Choroid plexus epithelial cell (primary cell): Measurements from ENCODE around the gene POLR3K.
"Not testable (repeated sequence)": the region's sequence is repeated elsewhere in the genome, so short reads cannot be mapped to it uniquely, and the experiment has no call there.

Experiments
- DNase-seq: peaks from one replicate; pipeline ENCODE4 v3.0.0-alpha.2; 2010; ENCODE audit warnings: low read depth
- H3K4me3 ChIP-seq: 2 replicates; pipeline ENCODE4 v1.5.1; 2011; ENCODE audit warnings: low read depth, mild to moderate bottlenecking, control low read depth, low read length, moderate library complexity
- CTCF ChIP-seq: conservative IDR thresholded peaks from 2 replicates; pipeline ENCODE4 v1.5.1; 2011; ENCODE audit warnings: low read depth, mild to moderate bottlenecking, control low read depth, inconsistent platforms, low read length, moderate library complexity

The POLR3K gene

DNA sequence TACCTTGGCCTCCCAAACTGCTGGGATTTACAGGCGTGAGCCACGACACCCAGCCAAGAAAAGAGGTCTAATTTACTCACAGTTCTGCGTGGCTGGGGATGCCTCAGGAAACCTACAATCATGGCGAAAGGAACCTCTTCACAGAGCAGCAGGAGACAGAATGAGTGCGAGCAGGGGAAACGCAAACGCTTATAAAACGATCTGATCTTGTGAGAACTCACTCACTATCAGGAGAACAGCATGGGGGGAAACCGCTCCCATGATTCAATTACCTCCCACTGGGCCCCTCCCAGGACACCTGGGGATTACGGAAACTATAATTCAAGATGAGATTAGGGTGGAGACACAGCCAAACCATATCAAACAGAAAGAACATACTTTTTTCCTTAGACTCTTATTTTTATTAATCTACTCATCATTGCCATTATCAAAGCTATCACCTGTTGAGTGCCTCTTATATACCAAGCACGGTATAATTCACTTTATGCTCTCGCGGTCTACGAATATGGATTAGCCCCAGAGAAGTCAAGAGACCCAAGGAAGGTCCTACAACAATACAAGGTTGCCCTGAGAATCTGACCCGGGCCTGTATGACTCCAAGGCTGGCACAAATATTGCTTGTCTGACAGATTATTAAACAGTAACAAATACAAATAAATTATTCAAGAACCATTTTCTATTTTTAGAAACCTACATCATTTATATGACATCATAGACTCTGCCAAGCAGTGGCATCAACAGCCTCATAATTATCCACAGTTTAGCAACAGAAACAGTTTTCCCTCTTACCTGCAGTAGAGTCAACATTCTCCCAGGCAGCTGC lies 2.4 kb downstream of the POLR3K start:
- no peak for TF ChIP-seq CTCF
- no peak for DNase-seq
- H3K4me3 ChIP-seq: no peak overlapping the region

DNA sequence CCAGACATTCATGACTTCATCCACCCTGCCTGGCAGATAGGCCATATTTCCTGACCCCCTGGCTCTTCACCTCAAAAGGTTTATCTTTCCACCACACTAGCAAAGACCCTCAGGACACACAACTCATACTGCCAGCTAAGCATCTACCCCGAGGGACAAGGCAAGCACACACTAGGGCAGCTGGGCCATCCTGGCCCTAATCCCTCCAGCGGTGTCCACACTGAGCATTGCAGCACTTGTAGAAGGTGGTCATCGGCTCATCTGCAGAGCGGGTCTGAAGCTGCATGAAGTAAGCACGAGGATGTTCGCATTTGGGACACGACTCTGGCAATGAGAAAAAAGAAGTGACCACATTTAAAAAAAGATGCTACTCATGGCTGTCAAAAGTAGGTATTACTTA lies 6.2 kb downstream of the POLR3K start:
- DNase-seq: no peak
- no peak for TF ChIP-seq CTCF
- H3K4me3 ChIP-seq: no peak overlapping the region

DNA sequence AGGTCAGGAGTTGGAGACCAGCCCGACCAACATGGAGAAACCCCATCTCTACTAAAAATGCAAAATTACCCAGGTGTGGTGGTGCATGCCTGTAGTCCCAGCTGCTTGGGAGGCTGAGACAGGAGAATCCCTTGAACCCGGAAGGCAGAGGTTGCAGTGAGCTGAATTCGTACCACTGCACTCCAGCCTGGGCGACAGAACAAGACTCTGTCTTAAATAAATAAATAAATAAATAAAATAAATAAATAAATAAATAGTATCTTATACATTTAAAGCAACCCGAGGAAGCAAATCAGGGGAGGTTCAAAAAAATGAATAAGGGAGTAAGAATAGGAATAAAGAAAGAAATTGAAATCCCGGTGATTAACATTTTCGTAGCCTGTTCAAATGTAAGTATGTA lies 6.9 kb downstream of the POLR3K start:
- not testable (repeated sequence) for DNase-seq, H3K4me3 ChIP-seq

DNA sequence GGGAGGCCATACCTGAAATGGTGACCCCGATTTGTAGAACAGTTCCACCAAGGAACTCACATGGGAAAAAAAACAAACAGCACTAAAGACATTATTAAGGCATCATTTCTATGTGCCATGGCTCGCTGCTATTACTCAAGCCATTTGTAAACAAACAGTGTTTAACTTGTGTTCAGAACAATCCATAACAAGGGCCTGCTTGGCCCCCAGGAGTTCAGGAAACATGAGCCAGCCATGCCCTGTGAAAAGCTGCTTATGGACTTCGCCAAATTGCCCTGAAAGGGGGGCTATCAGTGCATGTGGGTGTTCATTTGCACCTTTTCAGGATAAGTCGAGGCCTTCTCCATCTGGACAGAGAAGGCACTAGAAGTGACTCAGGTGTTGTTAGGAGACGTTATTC lies 8.0 kb downstream of the POLR3K start:
- no peak for TF ChIP-seq CTCF
- DNase-seq: no peak
- H3K4me3 ChIP-seq: no peak overlapping the region

DNA sequence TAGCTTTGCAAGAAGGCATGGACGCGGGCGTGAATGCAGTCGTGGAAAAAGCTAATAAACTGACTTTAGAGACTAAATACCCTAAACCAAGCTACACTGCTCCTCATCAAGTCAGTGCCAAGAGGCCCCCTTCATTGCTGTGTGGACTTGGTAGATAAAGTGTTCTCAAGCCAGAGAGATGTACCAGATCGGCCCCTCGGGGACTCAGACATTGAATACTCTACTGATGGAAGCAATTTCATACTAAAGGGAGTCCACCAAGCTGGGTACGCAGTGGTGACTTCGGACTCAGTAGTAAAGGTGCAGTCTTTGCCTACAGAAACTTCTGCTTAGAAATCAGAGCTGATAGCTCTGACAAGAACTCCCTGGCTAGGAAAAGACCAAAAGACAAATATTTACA lies 8.8 kb downstream of the POLR3K start:
- no peak for TF ChIP-seq CTCF
- no peak overlapping the region for H3K4me3 ChIP-seq
- DNase-seq: no peak

- TF ChIP-seq CTCF: no peak
- DNase-seq: no peak
- no peak overlapping the region for H3K4me3 ChIP-seq
Measured at GRCh38 chr16:43294-43693, 10.1 kb downstream of the POLR3K start.

- no peak for DNase-seq
- H3K4me3 ChIP-seq: no peak overlapping the region
- TF ChIP-seq CTCF: no peak
Measured at GRCh38 chr16:42691-43090, 10.7 kb downstream of the POLR3K start.

DNA sequence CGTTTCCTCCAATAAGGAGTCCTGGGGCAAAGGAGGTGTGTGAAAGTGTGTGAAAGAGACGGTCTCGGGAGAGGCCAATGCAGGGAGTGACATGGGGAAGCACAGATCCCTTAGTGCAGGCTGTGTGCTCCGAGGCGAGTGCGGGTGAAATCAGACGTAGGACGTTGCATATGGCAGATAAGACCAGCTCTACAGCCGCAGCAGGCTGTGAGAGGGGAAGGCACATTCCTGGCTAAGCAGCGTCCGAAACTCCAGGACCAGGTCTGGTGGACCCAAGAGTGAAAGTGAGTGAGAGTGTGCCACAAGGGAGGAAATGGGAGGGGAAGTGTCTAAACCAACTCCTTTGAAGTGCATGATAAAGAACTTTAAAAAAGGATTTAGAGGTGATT lies 11.3 kb downstream of the POLR3K start:
- no peak overlapping the region for H3K4me3 ChIP-seq
- no peak for DNase-seq

More for the DNA sequence above, 11.3 kb downstream of the POLR3K start:
- no peak for TF ChIP-seq CTCF
